Measurements from ENCODE around the gene ADAM29.

- no peak for TF ChIP-seq EZH2phosphoT487 (IDR thresholded peaks at IDR 0.05; ENCODE audit: borderline replicate concordance)
- TF ChIP-seq, protein P1, sequence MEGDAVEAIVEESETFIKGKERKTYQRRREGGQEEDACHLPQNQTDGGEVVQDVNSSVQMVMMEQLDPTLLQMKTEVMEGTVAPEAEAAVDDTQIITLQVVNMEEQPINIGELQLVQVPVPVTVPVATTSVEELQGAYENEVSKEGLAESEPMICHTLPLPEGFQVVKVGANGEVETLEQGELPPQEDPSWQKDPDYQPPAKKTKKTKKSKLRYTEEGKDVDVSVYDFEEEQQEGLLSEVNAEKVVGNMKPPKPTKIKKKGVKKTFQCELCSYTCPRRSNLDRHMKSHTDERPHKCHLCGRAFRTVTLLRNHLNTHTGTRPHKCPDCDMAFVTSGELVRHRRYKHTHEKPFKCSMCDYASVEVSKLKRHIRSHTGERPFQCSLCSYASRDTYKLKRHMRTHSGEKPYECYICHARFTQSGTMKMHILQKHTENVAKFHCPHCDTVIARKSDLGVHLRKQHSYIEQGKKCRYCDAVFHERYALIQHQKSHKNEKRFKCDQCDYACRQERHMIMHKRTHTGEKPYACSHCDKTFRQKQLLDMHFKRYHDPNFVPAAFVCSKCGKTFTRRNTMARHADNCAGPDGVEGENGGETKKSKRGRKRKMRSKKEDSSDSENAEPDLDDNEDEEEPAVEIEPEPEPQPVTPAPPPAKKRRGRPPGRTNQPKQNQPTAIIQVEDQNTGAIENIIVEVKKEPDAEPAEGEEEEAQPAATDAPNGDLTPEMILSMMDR (conservative IDR thresholded peaks at IDR 0.05; ENCODE audit: low read length): no peak
Observed at GRCh38 chr4:174928174-174928573, 10.0 kb downstream of the ADAM29 start.

All from Loucy (cell line).